Measurements from ENCODE around the gene MYZAP. TPM values are rescaled to one million over a fixed set of nuclear protein-coding genes. Genes with fewer than 3 reads are reported as not detected.

Gene MYZAP
- polyA plus RNA-seq, 1 experiment, result not detected

- Histone ChIP-seq H3K4me3 (ENCODE audit: low read depth, low read length) (peak within 1 kb of the TSS; percentile 97), H3K27ac (ENCODE audit: low read depth, low read length) (peak within 1 kb of the TSS; percentile 89), H3K27me3 (ENCODE audit: control insufficient read depth, insufficient read depth, low read length) (peaks cover 3% of the 10 kb centered on the region), H3K9me3 (ENCODE audit: control insufficient read depth, insufficient read depth, low read length) (peaks cover 2% of the 10 kb centered on the region; the same call in 1 of the 2 replicates)
- TF ChIP-seq, protein P1, sequence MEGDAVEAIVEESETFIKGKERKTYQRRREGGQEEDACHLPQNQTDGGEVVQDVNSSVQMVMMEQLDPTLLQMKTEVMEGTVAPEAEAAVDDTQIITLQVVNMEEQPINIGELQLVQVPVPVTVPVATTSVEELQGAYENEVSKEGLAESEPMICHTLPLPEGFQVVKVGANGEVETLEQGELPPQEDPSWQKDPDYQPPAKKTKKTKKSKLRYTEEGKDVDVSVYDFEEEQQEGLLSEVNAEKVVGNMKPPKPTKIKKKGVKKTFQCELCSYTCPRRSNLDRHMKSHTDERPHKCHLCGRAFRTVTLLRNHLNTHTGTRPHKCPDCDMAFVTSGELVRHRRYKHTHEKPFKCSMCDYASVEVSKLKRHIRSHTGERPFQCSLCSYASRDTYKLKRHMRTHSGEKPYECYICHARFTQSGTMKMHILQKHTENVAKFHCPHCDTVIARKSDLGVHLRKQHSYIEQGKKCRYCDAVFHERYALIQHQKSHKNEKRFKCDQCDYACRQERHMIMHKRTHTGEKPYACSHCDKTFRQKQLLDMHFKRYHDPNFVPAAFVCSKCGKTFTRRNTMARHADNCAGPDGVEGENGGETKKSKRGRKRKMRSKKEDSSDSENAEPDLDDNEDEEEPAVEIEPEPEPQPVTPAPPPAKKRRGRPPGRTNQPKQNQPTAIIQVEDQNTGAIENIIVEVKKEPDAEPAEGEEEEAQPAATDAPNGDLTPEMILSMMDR (IDR thresholded peaks at IDR 0.05; ENCODE audit: low read depth, low read length), result no peak
- peak; percentile 98 for DNase-seq (ENCODE audit: low read depth, low spot score)
- ChIA-PET POLR2A (interaction anchor here (0.9 kb wide), 2 partner anchors 39 to 51 kb away, joined by 3 read pairs; no protein-coding TSS in a partner anchor), CTCF (interaction anchor here (0.6 to 4.0 kb wide), 9 partner anchors 10 to 365 kb away, joined by 3 to 23 read pairs (median 4); no protein-coding TSS in a partner anchor)
These were observed 114.9 kb downstream of the MYZAP start, which contains the start of gene POLR2M for GRCh38 chr15:57706405-57707209. TSS of gene POLR2M (plus strand) at chr15:57706714. CDS start at chr15:57706843, 129 bp downstream.

DNA sequence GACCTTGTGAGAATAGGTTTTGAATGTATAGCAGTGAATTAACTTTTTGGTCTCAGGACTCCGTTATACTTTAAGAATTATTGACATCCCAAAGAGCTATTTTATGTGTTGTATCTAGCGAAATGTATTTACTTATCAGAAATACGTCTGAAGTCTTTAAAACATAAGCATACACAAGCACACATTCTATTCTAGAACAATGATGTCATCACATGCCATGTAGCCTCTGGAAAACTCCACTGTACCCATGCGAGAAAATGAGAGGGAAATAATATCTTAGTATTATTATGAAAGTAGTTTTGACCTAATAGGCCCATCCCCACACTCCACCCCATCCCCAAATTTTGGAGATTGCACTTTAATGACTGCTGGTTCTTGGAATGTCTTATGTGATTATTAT is 116.3 kb downstream of the MYZAP start:
- ChIA-PET CTCF (interaction anchor here (1.3 to 4.0 kb wide), 6 partner anchors 25 to 474 kb away, joined by 3 to 23 read pairs (median 6); no protein-coding TSS in a partner anchor), POLR2A (no interaction called here)
- Histone ChIP-seq H3K4me3 (ENCODE audit: low read depth, low read length) (peak overlapping the region; percentile 97), H3K27me3 (ENCODE audit: control insufficient read depth, insufficient read depth, low read length) (no peaks in the 10 kb centered on the region), H3K27ac (ENCODE audit: low read depth, low read length) (no peak overlapping the region), H3K9me3 (ENCODE audit: control insufficient read depth, insufficient read depth, low read length) (peaks cover 2% of the 10 kb centered on the region; the same call in 1 of the 2 replicates)
- TF ChIP-seq, protein P1 (IDR thresholded peaks at IDR 0.05; ENCODE audit: low read depth, low read length), result no peak
- no peak for DNase-seq (ENCODE audit: low read depth, low spot score)

- H3K9me3 ChIP-seq (ENCODE audit: control insufficient read depth, insufficient read depth, low read length), result no peaks in the 10 kb centered on the region
- TF ChIP-seq, protein P1 (IDR thresholded peaks at IDR 0.05; ENCODE audit: low read depth, low read length), result no peak
- H3K4me3 ChIP-seq (ENCODE audit: low read depth, low read length), result no peak overlapping the region
- DNase-seq (ENCODE audit: low read depth, low spot score), result no peak
- ChIA-PET POLR2A (no interaction called here), CTCF (interaction anchor here (7.5 kb wide), 1 partner anchor 15 kb away, joined by 72 read pairs; no protein-coding TSS in a partner anchor)
- no peak overlapping the region for H3K27ac ChIP-seq (ENCODE audit: low read depth, low read length)
- no peaks in the 10 kb centered on the region for H3K27me3 ChIP-seq (ENCODE audit: control insufficient read depth, insufficient read depth, low read length)
These were observed 126.6 kb downstream of the MYZAP start for GRCh38 chr15:57718309-57718708.

DNA sequence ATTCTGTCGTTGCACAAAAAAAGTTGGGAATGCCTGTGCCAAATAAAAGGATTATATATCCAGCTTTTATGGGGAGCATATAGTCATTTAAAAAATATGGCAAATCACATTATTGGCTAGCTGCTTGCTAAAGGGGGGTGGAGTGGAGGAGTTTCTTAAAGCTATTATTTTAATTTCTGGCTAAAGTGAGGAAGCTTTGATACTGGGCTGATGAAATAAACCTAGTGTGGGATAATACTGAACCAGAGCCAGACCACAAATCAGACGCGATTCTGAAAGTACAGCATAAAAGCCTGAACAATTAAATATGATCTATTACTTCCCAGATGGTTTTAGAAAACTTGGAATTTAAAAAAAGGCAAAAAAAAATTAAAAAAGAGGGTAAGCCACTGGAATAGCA is 129.2 kb downstream of the MYZAP start:
- POLR2A ChIA-PET, result no interaction called here
- Histone ChIP-seq H3K4me3 (ENCODE audit: low read depth, low read length) (no peak overlapping the region), H3K27ac (ENCODE audit: low read depth, low read length) (no peak overlapping the region), H3K27me3 (ENCODE audit: control insufficient read depth, insufficient read depth, low read length) (no peaks in the 10 kb centered on the region), H3K9me3 (ENCODE audit: control insufficient read depth, insufficient read depth, low read length) (peaks cover 4% of the 10 kb centered on the region; the same call in 1 of the 2 replicates)
- CTCF ChIA-PET, result interaction anchor here (0.8 to 7.5 kb wide), 3 partner anchors 12 to 139 kb away, joined by 4 to 72 read pairs (median 10); no protein-coding TSS in a partner anchor
- no peak for DNase-seq (ENCODE audit: low read depth, low spot score)
- TF ChIP-seq, protein P1 (IDR thresholded peaks at IDR 0.05; ENCODE audit: low read depth, low read length), result no peak

DNA sequence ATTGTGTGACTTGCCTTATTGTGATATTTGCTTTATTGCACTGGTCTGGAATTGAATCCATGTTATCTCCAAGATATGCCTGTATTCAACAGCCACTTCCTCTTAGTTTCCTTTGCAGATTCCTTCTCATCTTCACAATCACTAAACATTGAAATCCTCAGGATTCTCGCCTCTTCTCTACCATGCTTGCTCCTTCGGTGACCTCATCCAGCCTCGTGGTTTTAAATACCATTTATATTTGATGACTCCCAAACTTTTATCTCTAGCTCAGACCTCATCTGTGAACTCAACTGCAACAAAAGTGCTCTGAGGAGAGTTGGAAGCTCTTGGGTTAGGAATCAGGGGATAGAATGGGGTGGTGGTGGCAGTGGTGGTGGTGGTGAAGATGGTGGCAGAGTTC is 134.7 kb downstream of the MYZAP start:
- DNase-seq (ENCODE audit: low read depth, low spot score), result no peak
- TF ChIP-seq, protein P1 (IDR thresholded peaks at IDR 0.05; ENCODE audit: low read depth, low read length), result no peak
- no peaks in the 10 kb centered on the region for H3K27me3 ChIP-seq (ENCODE audit: control insufficient read depth, insufficient read depth, low read length)
- H3K27ac ChIP-seq (ENCODE audit: low read depth, low read length), result no peak overlapping the region
- ChIA-PET POLR2A (no interaction called here), CTCF (no interaction called here)
- peaks cover 4% of the 10 kb centered on the region; the same call in 1 of the 2 replicates for H3K9me3 ChIP-seq (ENCODE audit: control insufficient read depth, insufficient read depth, low read length)
- no peak overlapping the region for H3K4me3 ChIP-seq (ENCODE audit: low read depth, low read length)

All from AG04450 (cell line).